Stimulated activated memory B cell treated with anti-CD40 and anti-IgM and Interleukin-4, amounts not matched to agents 10 μg/mL and 1 μg/mL and 100 μg/mL, for 72 hours (primary cell): ENCODE results near the gene FAM227A.
"Not testable (repeated sequence)": the region's sequence is repeated elsewhere in the genome, so short reads cannot be mapped to it uniquely, and the experiment has no call there.

Experiments used
- ATAC-seq: fragments of 150-1000 bp; cut with Tn5 transposase; 2 replicates; pipeline ENCODE4 v1.10.0; 2021
- H3K27ac Mint-ChIP-seq: one replicate; pipeline ENCODE4 v1.8.0; 2022; ENCODE audit warnings: mild to moderate bottlenecking, mixed read lengths
- H3K27me3 Mint-ChIP-seq: one replicate; pipeline ENCODE4 v1.8.0; 2022; ENCODE audit warnings: mixed read lengths
- H3K36me3 Mint-ChIP-seq: one replicate; pipeline ENCODE4 v1.8.0; 2022; ENCODE audit warnings: mixed read lengths
- H3K4me1 Mint-ChIP-seq: one replicate; pipeline ENCODE4 v1.8.0; 2022; ENCODE audit warnings: mixed read lengths
- H3K4me3 Mint-ChIP-seq: one replicate; pipeline ENCODE4 v1.8.0; 2022; ENCODE audit warnings: mild to moderate bottlenecking, moderate library complexity, mixed read lengths
- H3K9me3 Mint-ChIP-seq: one replicate; pipeline ENCODE4 v1.8.0; 2022; ENCODE audit warnings: mixed read lengths

Gene FAM227A

GRCh38 chr22:38638216-38638615 is 18.0 kb downstream of the FAM227A start:
- no peak for ATAC-seq
- H3K27me3 Mint-ChIP-seq, result peaks cover 37% of the 10 kb centered on the region
- H3K9me3 Mint-ChIP-seq, result no peaks in the 10 kb centered on the region
- H3K27ac Mint-ChIP-seq, result no peak overlapping the region
- H3K4me3 Mint-ChIP-seq, result no peak overlapping the region
- H3K4me1 Mint-ChIP-seq, result no peaks in the 10 kb centered on the region
- no peaks in the 10 kb centered on the region for H3K36me3 Mint-ChIP-seq

GRCh38 chr22:38632528-38632927 is 23.7 kb downstream of the FAM227A start:
- H3K4me1 Mint-ChIP-seq, result no peaks in the 10 kb centered on the region
- H3K27me3 Mint-ChIP-seq, result peaks cover 33% of the 10 kb centered on the region
- H3K27ac Mint-ChIP-seq, result no peak overlapping the region
- H3K36me3 Mint-ChIP-seq, result no peaks in the 10 kb centered on the region
- no peak for ATAC-seq
- no peaks in the 10 kb centered on the region for H3K9me3 Mint-ChIP-seq
- H3K4me3 Mint-ChIP-seq, result no peak overlapping the region

GRCh38 chr22:38631724-38632123 is 24.5 kb downstream of the FAM227A start:
- no peak overlapping the region for H3K27ac Mint-ChIP-seq
- no peak for ATAC-seq

GRCh38 chr22:38629108-38629507 is 27.1 kb downstream of the FAM227A start:
- no peaks in the 10 kb centered on the region for H3K9me3 Mint-ChIP-seq
- H3K4me3 Mint-ChIP-seq, result no peak overlapping the region
- H3K27ac Mint-ChIP-seq, result no peak overlapping the region
- peaks cover 33% of the 10 kb centered on the region for H3K27me3 Mint-ChIP-seq
- no peaks in the 10 kb centered on the region for H3K36me3 Mint-ChIP-seq
- H3K4me1 Mint-ChIP-seq, result no peaks in the 10 kb centered on the region
- ATAC-seq, result no peak

More at GRCh38 chr22:38631724-38632123, 24.5 kb downstream of the FAM227A start:
- H3K27me3 Mint-ChIP-seq, result peaks cover 33% of the 10 kb centered on the region
- H3K36me3 Mint-ChIP-seq, result no peaks in the 10 kb centered on the region
- H3K4me1 Mint-ChIP-seq, result no peaks in the 10 kb centered on the region
- H3K9me3 Mint-ChIP-seq, result no peaks in the 10 kb centered on the region
- H3K4me3 Mint-ChIP-seq, result no peak overlapping the region

- ATAC-seq, result no peak
- Mint-ChIP-seq H3K36me3 (no peaks in the 10 kb centered on the region), H3K9me3 (no peaks in the 10 kb centered on the region), H3K4me1 (no peaks in the 10 kb centered on the region), H3K4me3 (no peak overlapping the region), H3K27ac (no peak overlapping the region), H3K27me3 (peaks cover 40% of the 10 kb centered on the region)
Observed at GRCh38 chr22:38628444-38628843, 27.7 kb downstream of the FAM227A start.

- peaks cover 40% of the 10 kb centered on the region for H3K27me3 Mint-ChIP-seq
- H3K9me3 Mint-ChIP-seq, result peaks cover under 1% of the 10 kb centered on the region
- no peak overlapping the region for H3K27ac Mint-ChIP-seq
- H3K4me1 Mint-ChIP-seq, result no peaks in the 10 kb centered on the region
- no peaks in the 10 kb centered on the region for H3K36me3 Mint-ChIP-seq
- no peak for ATAC-seq
- H3K4me3 Mint-ChIP-seq, result no peak overlapping the region
Observed at GRCh38 chr22:38623351-38623750, 32.8 kb downstream of the FAM227A start.

- H3K36me3 Mint-ChIP-seq, result no peaks in the 10 kb centered on the region
Observed at GRCh38 chr22:38618682-38619081, 37.5 kb downstream of the FAM227A start.

GRCh38 chr22:38618258-38618657 is 37.9 kb downstream of the FAM227A start:
- H3K27ac Mint-ChIP-seq, result no peak overlapping the region
- ATAC-seq, result no peak
- H3K36me3 Mint-ChIP-seq, result no peaks in the 10 kb centered on the region
- H3K4me1 Mint-ChIP-seq, result no peaks in the 10 kb centered on the region
- peaks cover 7% of the 10 kb centered on the region for H3K9me3 Mint-ChIP-seq
- H3K27me3 Mint-ChIP-seq, result peaks cover 69% of the 10 kb centered on the region
- no peak overlapping the region for H3K4me3 Mint-ChIP-seq

More at GRCh38 chr22:38618682-38619081, 37.5 kb downstream of the FAM227A start:
- Mint-ChIP-seq H3K27ac (no peak overlapping the region), H3K9me3 (peaks cover 7% of the 10 kb centered on the region), H3K27me3 (peaks cover 73% of the 10 kb centered on the region), H3K4me3 (no peak overlapping the region), H3K4me1 (no peaks in the 10 kb centered on the region)
- ATAC-seq, result no peak

- not testable (repeated sequence) for ATAC-seq, H3K36me3 Mint-ChIP-seq, H3K9me3 Mint-ChIP-seq, H3K4me3 Mint-ChIP-seq, H3K27ac Mint-ChIP-seq, H3K4me1 Mint-ChIP-seq
- H3K27me3 Mint-ChIP-seq, result peaks cover 54% of the 10 kb centered on the region
Observed at GRCh38 chr22:38615064-38615405, 41.2 kb downstream of the FAM227A start.

- no peak for ATAC-seq
- Mint-ChIP-seq H3K36me3 (no peaks in the 10 kb centered on the region), H3K27me3 (peaks cover 49% of the 10 kb centered on the region), H3K4me1 (no peaks in the 10 kb centered on the region), H3K9me3 (peaks cover 7% of the 10 kb centered on the region), H3K27ac (no peak overlapping the region), H3K4me3 (no peak overlapping the region)
Observed at GRCh38 chr22:38614332-38615063, 41.7 kb downstream of the FAM227A start.

GRCh38 chr22:38613588-38613987 is 42.6 kb downstream of the FAM227A start:
- no peak for ATAC-seq
- H3K27ac Mint-ChIP-seq, result no peak overlapping the region
- H3K4me3 Mint-ChIP-seq, result no peak overlapping the region
- H3K36me3 Mint-ChIP-seq, result no peaks in the 10 kb centered on the region
- no peaks in the 10 kb centered on the region for H3K4me1 Mint-ChIP-seq
- H3K9me3 Mint-ChIP-seq, result peaks cover 7% of the 10 kb centered on the region
- H3K27me3 Mint-ChIP-seq, result peaks cover 40% of the 10 kb centered on the region

GRCh38 chr22:38612217-38613006 is 43.8 kb downstream of the FAM227A start:
- H3K36me3 Mint-ChIP-seq, result no peaks in the 10 kb centered on the region

GRCh38 chr22:38611559-38611958 is 44.6 kb downstream of the FAM227A start:
- Mint-ChIP-seq H3K9me3 (no peaks in the 10 kb centered on the region), H3K27ac (no peak overlapping the region)
- no peak for ATAC-seq

More at GRCh38 chr22:38612217-38613006, 43.8 kb downstream of the FAM227A start:
- ATAC-seq, result no peak
- no peak overlapping the region for H3K4me3 Mint-ChIP-seq
- no peaks in the 10 kb centered on the region for H3K4me1 Mint-ChIP-seq
- H3K9me3 Mint-ChIP-seq, result no peaks in the 10 kb centered on the region
- H3K27ac Mint-ChIP-seq, result no peak overlapping the region
- peaks cover 28% of the 10 kb centered on the region for H3K27me3 Mint-ChIP-seq

GRCh38 chr22:38610234-38610633 is 46.0 kb downstream of the FAM227A start:
- Mint-ChIP-seq H3K27ac (no peak overlapping the region), H3K27me3 (peaks cover 8% of the 10 kb centered on the region), H3K9me3 (no peaks in the 10 kb centered on the region), H3K4me1 (no peaks in the 10 kb centered on the region), H3K36me3 (no peaks in the 10 kb centered on the region), H3K4me3 (no peak overlapping the region)
- no peak for ATAC-seq

More at GRCh38 chr22:38611559-38611958, 44.6 kb downstream of the FAM227A start:
- Mint-ChIP-seq H3K4me3 (no peak overlapping the region), H3K36me3 (no peaks in the 10 kb centered on the region), H3K27me3 (peaks cover 21% of the 10 kb centered on the region), H3K4me1 (no peaks in the 10 kb centered on the region)

GRCh38 chr22:38608992-38609750 is 47.0 kb downstream of the FAM227A start:
- Mint-ChIP-seq H3K4me1 (no peaks in the 10 kb centered on the region), H3K9me3 (no peaks in the 10 kb centered on the region), H3K36me3 (no peaks in the 10 kb centered on the region), H3K27me3 (no peaks in the 10 kb centered on the region), H3K27ac (no peak overlapping the region), H3K4me3 (no peak overlapping the region)
- no peak for ATAC-seq
